Endothelial cell of umbilical vein (primary cell): ENCODE results near the gene TSHZ1.

ENCODE experiments used
- CTCF ChIP-seq, 2 donors: IDR thresholded peaks; 1 replicate in 1 of 2; 2 replicates in 1 of 2; pipeline ENCODE4 v1.5.1; 2011; ENCODE audit warnings: low read length in 2 of 2, mild to moderate bottlenecking in 2 of 2, moderate library complexity in 2 of 2, control low read depth in 1 of 2, inconsistent platforms in 1 of 2, low read depth in 1 of 2; ENCODE audit not compliant: insufficient read depth in 1 of 2; ENCODE audit errors: extremely low read depth in 1 of 2
- EZH2 ChIP-seq: IDR thresholded peaks from 2 replicates; pipeline ENCODE4 v1.6.1; 2012; ENCODE audit warnings: borderline replicate concordance, low read depth, mild to moderate bottlenecking, moderate library complexity, low read length, inconsistent platforms; ENCODE audit not compliant: severe bottlenecking
- POLR2AphosphoS5 ChIP-seq: IDR thresholded peaks from 2 replicates; pipeline ENCODE4 v1.6.1; 2012; ENCODE audit warnings: low read depth, mild to moderate bottlenecking, control low read depth, low read length, moderate library complexity; ENCODE audit not compliant: insufficient read depth

- no peak for TF ChIP-seq CTCF (IDR thresholded peaks at IDR 0.05; ENCODE audit: extremely low read depth in 1 of 2, insufficient read depth in 1 of 2, low read depth in 1 of 2, low read length in 2 of 2)
- TF ChIP-seq POLR2AphosphoS5 = no peak
- no peak for TF ChIP-seq EZH2
Observed at GRCh38 chr18:75264926-75265597, 54.5 kb downstream of the TSHZ1 start.
